Stomach (tissue), 4 donors: ENCODE results near the gene PIN1.

Experiments used
- CTCF ChIP-seq, 7 experiments: fragments of 450-650 bp in 4 of 7; fragments of 200-600 bp in 3 of 7; sonication (generic) in 3 of 7; IDR thresholded peaks; one replicate each; pipeline ENCODE4 v1.5.1; 2016 to 2019; ENCODE audit warnings: antibody characterized with exemption in 7 of 7, control low read depth in 2 of 7, mild to moderate bottlenecking in 1 of 7
- POLR2A ChIP-seq, 4 donors: fragments of 450-650 bp; IDR thresholded peaks; one replicate each; pipeline ENCODE4 v1.6.1; 2016; ENCODE audit warnings: antibody characterized with exemption in 4 of 4, control low read depth in 2 of 4, mild to moderate bottlenecking in 1 of 4, moderate library complexity in 1 of 4

- no peak for TF ChIP-seq POLR2A (IDR thresholded peaks at IDR 0.05)
- TF ChIP-seq CTCF (IDR thresholded peaks at IDR 0.05), result no peak
Observed at GRCh38 chr19:9848762-9849161, 13.6 kb downstream of the PIN1 start.
